CMK (cell line): ENCODE measurements around the gene CNTLN.
A peak's percentile ranks its signal among the peaks of the same experiment; 100 is the strongest.

Experiments used
- DNase-seq: peaks from one replicate; pipeline ENCODE4 v3.0.0-alpha.2; 2010; ENCODE audit warnings: low read depth

CNTLN gene, protein sequence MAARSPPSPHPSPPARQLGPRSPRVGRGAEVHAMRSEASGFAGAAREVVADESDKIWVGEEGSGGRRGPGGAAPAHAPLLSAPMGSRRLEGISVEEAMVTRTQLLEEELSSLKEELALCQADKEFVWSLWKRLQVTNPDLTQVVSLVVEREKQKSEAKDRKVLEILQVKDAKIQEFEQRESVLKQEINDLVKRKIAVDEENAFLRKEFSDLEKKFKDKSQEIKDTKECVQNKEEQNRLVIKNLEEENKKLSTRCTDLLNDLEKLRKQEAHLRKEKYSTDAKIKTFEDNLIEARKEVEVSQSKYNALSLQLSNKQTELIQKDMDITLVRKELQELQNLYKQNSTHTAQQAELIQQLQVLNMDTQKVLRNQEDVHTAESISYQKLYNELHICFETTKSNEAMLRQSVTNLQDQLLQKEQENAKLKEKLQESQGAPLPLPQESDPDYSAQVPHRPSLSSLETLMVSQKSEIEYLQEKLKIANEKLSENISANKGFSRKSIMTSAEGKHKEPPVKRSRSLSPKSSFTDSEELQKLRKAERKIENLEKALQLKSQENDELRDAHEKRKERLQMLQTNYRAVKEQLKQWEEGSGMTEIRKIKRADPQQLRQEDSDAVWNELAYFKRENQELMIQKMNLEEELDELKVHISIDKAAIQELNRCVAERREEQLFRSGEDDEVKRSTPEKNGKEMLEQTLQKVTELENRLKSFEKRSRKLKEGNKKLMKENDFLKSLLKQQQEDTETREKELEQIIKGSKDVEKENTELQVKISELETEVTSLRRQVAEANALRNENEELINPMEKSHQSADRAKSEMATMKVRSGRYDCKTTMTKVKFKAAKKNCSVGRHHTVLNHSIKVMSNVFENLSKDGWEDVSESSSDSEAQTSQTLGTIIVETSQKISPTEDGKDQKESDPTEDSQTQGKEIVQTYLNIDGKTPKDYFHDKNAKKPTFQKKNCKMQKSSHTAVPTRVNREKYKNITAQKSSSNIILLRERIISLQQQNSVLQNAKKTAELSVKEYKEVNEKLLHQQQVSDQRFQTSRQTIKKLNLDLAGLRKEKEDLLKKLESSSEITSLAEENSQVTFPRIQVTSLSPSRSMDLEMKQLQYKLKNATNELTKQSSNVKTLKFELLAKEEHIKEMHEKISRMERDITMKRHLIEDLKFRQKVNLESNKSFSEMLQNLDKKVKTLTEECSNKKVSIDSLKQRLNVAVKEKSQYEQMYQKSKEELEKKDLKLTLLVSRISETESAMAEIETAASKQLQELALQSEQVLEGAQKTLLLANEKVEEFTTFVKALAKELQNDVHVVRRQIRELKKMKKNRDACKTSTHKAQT (N-terminal part only)

DNA sequence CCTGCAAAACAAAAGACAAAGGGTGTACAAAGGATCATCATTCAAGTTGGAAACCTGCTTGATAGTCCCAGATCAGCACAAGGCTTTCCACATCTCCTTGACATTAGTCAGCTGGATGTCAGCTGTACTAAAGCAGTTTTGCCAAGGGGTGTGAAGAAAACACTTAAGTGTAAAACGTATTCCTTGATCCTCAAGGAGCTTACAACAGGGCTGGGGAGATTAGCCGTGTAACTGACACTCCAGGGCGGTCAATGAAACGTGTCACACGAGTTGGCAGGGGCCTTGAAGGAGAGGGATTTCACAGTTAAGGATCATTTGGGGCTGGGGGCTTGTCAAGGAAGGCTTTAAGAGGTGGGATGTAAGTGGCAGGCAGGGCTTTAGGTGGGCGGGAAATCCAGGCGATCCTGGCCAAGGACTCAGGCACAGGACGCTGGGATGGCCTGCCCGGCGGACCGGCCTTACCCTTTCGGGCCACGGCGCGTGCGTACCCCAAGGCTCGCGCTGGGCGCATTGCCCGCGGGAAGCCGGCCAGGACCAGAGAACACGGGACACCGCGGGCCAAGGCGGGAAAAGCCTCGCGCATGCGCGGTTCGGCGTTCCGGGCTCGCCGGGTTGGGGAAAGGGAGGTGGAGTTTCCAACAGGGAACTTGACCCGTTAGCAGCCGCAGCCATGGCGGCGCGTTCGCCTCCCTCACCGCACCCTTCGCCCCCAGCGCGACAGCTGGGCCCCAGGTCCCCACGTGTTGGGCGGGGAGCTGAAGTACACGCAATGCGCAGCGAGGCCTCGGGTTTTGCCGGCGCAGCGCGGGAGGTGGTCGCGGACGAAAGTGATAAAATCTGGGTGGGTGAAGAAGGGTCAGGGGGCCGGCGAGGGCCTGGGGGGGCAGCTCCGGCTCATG is at the start of gene CNTLN:
CNTLN (plus strand) TSS at position 645 of the 899 bp plus-strand sequence; CDS start at position 671, 26 bp downstream.
- peak; percentile 60 for DNase-seq

DNA sequence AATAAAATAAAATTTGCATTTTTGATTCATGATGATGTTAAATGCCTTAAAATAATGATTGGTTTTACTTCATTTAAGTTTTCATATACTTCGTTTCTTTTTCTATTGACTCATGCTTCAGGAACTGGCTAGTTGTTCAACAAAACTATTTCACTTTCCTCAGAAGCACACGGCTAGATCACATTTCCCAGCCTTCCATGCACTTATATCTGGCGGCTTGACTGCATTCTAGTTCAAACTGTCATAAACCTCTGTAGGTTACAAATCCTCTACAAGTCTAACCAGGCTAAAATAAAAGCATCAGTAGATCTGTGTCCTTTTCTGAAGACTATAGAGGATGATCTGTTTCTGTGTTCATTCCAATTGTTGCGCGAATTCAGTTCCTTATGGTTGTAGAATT is 46.3 kb upstream of the CNTLN start:
- no peak for DNase-seq

DNA sequence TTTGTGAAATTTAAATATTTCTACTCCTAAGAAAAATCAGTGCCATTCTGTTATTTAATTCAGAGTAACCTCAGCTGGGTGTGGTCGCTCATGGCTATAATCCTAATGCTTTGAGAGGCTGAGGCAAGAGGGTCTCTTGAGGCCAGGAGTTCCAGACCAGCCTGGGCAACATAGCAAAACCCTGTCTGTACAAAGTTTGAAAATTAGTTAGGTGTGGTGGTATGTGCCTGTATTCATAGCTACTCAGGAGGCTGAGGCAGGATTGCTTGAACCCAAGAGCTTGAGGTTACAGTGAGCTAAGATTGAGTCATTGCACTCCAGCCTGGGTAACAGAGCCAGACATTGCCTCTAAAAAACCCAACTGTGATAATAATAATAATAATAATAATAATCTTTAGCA is 44.8 kb upstream of the CNTLN start:
- no peak for DNase-seq

DNA sequence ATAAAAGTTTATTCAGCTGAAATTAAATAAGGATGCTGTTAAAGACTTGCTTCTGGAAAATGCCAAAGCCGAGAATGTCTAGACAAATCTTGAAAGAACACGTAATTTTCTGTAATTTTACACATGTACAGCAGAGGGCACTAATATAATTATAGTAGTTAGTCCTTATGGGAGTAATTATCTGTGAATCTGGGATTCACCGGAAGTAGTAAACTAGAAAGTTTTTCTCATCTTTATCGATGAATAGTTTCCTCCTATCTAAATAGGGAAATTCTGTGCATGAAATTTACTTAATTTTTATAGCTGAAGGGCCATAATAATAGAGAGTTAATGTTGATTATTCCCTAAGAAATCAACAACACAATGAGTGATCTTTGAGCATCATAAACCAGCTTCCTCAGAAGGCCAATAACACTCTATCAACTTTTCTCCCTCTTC is 18.4 kb upstream of the CNTLN start:
- DNase-seq, result no peak

DNA sequence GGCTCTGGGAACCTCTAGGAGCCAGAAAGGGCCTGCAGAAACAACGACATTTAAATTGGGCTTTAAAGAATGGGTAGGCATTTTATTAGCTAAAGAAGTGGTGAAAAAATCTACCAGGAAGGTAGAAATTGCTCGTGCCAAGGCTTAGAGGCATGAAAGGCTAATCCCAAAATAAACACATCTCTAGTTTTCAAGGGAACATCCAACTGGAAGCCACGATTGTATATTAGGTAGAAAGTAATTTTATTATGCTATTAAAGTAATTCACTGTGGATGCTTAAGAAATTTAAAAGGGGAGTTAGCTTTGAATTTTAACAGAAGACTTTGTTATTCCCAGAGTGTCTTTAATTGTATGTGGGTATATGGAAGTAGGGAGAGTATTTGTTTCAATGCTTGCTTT is 17.5 kb upstream of the CNTLN start:
- no peak for DNase-seq

DNA sequence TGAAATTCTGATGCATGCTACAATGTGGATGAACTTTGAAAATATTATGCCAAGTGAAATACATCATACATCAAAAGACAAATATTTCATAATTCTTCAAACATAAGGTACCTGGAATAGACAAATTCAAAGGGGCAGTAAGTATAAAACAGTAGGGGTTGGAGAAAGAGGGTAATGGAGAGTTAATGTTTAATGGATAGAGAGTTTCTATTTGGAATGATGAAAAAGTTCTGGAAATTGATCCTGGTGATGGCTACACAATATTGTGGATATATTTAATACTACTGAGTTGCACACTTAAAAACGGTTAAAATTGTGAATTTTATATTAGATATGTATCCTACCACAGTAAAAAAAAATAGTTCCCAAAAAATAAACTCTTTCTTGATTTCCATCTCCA is 14.6 kb upstream of the CNTLN start:
- no peak for DNase-seq

DNA sequence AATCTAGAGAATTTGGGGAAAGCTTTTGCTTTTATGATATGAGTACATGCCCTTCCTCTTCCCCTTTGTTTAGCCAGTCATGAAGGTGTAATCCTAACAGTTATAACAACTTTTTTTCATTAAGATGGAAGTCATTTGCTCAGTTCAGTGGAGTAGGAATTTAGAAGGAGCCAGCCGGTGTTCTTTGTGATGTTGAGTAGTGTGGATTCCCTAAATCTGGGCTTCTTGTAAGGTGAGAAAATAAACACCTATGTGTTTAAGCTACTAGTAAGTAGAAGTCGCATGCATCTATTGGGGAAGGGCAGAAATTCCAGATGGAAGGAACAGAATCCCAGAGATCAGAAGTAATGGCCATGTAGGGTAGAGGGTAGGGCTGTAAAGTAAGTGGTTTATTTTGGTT is 13.6 kb upstream of the CNTLN start:
- no peak for DNase-seq

DNA sequence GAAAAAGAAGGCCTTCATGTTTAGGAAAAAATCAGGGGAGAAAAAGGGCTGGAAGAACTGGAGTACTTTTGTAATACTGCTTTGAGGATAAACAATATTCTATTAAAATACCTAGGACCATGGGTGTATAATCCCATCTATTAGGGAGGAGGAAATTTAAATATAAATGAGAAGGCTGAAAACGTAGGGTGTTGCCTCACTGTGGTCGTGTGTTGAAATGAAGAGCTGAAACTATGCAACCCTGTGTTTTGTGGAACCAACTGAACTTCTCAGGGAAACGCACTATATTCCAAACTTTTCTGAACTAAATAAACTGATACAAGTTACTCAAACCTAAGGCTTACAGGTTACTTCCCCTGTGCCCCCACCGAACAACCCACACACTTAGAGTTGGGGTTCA is 4.5 kb upstream of the CNTLN start:
- DNase-seq, result no peak

DNA sequence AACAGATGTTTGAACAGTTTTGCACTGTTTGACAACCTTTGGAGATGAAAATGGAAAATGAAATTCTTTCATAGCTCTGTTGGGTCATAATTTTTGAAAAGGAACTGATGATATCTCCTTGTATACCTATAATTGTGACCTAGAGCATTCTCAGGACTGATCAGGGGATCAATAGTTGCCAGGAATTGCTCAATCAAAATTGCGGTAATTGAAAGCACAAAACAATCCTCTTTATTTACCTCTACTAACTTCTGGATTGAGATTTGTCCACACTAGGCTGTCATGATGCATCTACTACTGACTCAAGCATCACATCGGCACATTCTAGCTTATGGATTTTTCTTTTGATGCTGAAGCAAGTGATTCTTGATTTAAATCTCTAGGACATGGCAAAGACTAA is 4.1 kb upstream of the CNTLN start:
- no peak for DNase-seq

DNA sequence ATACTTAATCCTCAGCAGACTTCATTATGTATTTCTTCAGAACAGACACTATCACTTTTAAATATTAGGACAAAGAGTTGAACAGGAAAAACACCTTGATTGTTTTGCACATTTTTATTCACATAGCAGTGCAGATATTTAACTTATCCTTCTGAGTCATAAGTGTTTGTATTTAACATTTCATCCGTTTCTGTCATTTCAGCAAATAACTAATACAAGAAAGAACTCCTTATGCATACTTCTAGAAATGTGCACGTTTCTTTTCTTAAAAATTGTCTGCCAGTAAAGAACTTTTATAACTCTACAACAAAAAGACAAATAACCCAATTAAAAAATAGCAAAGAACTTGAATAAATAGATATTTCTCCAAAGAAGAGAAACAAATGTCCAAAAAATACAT is 3.3 kb upstream of the CNTLN start:
- no peak for DNase-seq

DNA sequence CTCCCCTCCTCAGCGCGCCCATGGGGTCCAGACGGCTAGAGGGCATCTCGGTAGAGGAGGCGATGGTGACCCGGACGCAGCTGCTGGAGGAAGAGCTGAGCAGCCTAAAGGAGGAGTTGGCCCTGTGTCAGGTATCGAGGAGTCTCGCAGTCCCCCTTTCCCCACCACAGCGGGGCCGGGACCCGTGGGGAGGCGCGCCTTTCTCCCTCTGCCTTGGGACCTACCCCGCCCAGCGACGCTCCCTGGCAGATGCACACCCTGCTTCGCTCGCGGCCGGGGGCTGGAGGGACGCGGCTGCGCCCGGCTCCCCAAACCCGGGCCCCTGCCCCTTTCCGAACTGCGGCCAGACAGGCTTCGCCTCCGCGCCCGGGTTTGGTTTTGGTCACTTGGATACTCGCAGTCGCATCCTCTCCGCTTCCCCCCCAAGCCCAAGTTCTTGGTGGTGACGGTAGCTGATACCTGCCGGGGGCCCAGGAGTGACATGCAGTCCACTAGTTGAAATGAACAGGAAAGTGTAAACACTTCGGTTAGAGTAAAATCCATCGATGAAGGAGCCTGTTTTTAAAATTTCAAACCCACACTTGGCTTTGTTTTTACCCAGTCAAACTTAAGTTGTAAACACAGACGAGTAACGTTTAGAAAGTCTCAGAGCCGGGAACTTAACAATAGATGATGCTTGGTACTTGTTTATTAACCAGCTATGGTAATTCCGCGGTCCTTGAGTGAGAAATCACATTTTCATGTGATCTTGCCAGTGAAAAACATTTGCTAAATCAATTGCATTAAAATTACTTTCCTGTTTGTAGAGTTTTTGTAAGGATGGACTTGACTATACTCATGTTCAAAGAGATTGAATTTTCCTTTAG is 688 bp downstream of the CNTLN start:
- peak; percentile 15 for DNase-seq

DNA sequence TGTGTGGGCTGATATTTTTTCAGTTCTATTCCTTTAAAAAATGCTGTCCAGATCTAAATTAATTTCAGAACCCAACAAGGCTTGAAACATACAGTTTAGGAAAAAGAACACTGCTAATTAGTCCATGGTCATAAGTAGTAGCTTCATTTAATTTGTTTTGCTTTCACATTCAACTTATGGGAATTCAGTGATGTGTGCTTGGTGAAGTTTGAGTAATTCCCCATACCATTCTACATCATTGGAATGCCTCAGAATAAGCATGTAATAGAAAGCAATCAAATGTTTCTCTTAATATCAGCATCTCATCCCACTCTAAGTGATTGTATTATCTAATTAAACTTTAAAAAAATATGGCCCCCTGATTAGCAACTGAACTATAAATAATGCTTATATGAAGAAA is 2.7 kb downstream of the CNTLN start:
- no peak for DNase-seq

DNA sequence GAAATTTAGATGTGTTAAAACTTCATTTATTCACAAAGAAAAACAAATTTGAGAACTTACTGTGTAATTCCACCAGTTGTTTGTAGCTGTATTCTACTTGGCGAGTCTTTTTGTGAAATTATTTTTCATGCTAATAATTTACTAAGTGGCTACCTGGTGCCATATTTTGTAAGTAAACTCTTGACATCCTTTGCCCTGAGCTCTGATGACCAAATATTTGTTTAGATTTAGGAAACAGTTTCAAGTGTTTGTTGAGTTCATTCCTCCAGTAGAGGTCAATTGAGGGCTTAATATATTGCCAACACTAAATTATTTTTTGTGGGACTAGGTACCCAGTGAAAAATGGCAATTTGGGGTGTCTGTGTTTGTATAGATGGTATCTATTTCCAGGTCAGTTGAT is 3.7 kb downstream of the CNTLN start:
- DNase-seq, result no peak

DNA sequence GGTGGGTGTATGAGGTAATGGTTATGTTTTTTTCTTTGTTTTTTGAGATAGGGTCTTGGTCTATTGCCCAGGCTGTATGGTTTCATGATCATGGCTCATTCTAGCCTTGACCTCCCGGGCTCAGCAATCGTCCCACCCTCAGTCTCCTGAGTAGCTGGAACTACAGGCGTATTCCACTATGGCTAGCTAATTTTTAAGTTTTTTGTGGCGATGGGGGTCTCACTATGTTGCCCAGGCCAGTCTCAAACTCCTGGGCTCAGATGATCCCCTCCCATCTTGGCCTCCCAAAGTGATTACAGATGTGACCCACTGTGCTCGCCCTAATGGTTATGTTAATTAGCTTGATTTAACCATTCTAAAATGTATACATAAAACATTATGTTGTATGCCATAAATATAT is 5.6 kb downstream of the CNTLN start:
- DNase-seq, result no peak

DNA sequence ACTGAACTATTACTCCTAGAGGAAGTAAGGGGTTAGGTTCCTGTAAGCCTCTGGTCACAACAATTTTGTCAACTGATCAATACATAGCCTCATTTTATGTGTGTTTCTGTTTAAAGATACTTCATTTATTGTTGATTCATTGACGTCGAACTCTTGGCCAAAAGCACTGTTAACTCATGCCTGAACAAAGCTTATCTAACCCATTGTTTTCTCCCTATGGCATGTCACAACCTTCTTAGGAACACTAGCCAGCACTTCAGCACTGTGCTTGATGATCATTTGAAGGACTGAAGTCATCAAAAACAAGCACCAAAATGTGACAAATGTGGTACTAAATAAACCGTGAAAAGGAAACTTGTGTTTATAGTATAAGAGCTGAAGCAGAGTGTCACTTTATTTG is 13.5 kb downstream of the CNTLN start:
- no peak for DNase-seq

DNA sequence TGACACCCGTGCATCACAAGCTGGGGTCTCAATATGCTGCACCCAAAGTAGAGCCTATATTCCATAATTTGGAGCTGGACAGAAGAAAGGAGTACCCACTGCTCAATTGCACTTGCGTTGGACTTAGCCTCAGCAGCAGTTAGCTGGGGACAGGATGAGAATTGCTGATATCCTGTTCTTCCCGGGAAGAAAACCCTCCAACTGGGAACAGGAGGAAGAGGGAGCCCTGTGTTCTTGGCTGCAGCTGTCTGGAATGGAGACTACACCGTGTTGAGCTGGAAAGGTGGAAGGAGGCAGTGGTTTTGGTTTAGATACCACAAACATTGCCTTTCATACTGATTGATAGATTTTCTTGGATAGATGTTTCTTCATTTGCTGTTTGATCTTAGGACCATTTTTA is 24.6 kb downstream of the CNTLN start:
- DNase-seq, result no peak

DNA sequence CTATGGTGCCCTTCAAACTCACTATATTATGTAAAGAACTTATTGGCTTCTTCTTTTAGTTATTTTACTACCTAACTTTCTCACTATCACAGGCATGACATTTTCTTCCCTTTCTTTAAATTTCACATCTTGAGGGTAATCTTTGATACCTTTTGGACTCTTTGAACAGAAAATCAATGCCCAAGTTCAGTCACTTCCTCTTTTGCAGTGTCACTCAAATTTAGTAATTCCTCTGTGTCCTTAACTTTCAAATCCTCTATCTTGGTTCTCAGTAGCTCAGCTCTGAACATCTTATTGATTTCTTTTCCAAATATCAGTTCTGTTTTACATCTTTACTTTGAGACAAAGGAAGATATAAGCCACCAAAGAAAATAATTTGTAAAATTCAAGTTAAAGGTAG is 25.5 kb downstream of the CNTLN start:
- DNase-seq, result no peak

DNA sequence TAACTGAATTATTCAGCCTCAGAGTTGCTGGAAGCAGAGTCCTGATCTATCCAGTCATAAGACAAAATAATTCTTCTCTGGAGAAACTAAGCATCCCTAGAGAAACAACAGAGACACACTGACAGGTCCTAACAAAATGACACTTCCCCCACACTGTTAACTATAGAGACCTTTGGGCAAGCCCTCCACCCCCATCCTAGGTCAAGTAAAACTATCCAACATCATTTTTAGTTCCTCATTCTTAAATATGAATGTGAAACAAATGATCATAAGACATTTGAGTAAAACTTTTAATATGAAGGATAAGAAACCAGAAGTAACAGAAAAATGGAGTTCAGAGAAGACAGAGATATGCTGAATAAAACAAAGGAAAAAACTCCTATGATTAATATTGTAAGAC is 30.9 kb downstream of the CNTLN start:
- no peak for DNase-seq

DNA sequence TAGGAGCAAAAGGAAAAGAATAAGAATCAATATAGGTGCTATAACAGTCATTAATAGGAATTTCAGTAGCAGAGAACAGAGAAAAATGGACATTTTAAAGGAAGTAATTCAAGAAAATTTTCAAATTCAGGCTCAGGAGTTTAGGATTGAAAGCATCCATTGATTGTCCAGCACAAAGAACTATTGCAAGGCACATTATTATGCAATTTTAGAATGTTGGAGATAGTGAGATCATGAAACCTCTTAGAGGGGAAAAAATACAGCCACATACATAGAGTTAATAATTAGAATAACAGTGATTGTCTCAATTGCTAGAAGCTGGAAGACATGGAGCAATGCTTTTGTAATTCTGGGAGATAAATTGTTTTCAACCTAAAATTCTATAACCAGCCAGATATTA is 31.5 kb downstream of the CNTLN start:
- no peak for DNase-seq
